D721Med (cell line): Measurements from ENCODE around the gene VEZT.

ENCODE experiments used
- DNase-seq: peaks from one replicate; pipeline ENCODE4 v3.0.0; 2011; ENCODE audit warnings: low spot score; ENCODE audit not compliant: insufficient read length
- FAIRE-seq: peaks from 2 replicates; lab custom pipeline; 2011; peaks lifted over from hg19 to GRCh38; lab: Jason Lieb, UNC
- TF ChIP-seq, protein P1 (sequence below): IDR thresholded peaks from 2 replicates; pipeline ENCODE4 v1.5.1; 2012; ENCODE audit warnings: mild to moderate bottlenecking, control low read depth; ENCODE audit not compliant: insufficient read depth; ENCODE audit errors: missing control alignments

VEZT gene, protein sequence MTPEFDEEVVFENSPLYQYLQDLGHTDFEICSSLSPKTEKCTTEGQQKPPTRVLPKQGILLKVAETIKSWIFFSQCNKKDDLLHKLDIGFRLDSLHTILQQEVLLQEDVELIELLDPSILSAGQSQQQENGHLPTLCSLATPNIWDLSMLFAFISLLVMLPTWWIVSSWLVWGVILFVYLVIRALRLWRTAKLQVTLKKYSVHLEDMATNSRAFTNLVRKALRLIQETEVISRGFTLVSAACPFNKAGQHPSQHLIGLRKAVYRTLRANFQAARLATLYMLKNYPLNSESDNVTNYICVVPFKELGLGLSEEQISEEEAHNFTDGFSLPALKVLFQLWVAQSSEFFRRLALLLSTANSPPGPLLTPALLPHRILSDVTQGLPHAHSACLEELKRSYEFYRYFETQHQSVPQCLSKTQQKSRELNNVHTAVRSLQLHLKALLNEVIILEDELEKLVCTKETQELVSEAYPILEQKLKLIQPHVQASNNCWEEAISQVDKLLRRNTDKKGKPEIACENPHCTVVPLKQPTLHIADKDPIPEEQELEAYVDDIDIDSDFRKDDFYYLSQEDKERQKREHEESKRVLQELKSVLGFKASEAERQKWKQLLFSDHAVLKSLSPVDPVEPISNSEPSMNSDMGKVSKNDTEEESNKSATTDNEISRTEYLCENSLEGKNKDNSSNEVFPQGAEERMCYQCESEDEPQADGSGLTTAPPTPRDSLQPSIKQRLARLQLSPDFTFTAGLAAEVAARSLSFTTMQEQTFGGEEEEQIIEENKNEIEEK

DNA sequence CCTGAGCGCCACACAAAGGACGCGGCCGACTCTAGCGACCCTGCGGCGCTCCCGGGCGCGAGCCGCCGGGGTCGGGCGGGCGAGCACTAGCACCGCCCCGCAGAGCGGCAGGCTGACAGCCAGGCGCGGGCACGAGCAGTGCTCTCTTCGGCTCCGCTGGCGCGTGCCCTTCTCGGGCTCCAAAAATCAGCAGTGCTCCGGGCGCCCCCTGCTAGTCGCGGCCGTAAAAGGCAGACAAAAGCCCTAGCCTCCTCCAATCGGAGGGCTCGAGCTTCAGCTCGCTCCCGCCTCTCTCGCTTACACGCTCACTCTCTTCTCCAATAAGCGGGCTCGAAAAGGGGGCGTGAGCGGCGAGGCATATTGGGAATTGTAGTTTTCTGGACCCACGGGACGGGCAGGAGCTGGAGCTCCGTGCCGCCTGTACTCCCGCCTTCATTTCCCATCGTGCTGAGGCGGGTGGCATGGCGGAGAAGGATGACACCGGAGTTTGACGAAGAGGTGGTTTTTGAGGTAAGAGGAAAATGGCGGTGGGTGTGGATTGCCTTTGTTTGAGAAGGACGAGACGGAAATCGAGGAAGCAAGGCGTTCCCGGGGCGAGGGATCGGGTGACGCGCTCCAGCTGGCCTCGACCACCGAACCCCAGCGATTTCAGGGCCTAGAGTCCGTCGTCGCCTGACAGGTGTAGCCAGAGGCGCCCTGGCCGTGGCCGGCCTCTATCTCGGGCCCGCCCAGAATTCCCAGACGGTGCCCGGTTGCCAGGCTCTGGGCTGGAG, at the start of gene VEZT, which contains the start of gene FGD6:
VEZT (plus strand) TSS at position 431 of the 773 bp plus-strand sequence; CDS start at position 475, 44 bp downstream.
FGD6 (minus strand) TSS at position 91 of the 773 bp plus-strand sequence. CDS start 227 bp downstream, outside the sequence.
- DNase-seq (peak; percentile 63), FAIRE-seq (peak; percentile 58)
- TF ChIP-seq, protein P1, sequence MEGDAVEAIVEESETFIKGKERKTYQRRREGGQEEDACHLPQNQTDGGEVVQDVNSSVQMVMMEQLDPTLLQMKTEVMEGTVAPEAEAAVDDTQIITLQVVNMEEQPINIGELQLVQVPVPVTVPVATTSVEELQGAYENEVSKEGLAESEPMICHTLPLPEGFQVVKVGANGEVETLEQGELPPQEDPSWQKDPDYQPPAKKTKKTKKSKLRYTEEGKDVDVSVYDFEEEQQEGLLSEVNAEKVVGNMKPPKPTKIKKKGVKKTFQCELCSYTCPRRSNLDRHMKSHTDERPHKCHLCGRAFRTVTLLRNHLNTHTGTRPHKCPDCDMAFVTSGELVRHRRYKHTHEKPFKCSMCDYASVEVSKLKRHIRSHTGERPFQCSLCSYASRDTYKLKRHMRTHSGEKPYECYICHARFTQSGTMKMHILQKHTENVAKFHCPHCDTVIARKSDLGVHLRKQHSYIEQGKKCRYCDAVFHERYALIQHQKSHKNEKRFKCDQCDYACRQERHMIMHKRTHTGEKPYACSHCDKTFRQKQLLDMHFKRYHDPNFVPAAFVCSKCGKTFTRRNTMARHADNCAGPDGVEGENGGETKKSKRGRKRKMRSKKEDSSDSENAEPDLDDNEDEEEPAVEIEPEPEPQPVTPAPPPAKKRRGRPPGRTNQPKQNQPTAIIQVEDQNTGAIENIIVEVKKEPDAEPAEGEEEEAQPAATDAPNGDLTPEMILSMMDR, result peak; percentile 43

DNA sequence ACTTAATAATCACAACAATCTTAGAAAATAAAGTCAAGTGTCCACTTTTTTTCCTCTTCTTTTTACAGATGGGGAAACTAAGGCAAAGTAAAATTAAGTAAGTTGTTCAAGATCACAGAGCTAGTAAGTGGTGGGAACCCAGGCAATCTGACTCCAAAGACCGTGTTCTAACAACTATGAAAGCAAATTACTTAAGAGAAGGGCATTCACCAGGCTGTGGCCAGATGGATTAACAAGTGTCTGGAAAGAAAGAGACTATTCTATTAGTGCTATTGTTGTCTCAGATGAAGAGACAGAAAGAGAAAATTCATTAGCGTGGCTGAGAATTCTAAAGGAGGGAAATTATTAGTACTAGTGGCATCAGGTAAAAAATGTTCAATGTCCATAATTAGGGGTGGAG, 48.9 kb upstream of the VEZT start:
- TF ChIP-seq, protein P1, result no peak
- FAIRE-seq (no peak), DNase-seq (no peak)

DNA sequence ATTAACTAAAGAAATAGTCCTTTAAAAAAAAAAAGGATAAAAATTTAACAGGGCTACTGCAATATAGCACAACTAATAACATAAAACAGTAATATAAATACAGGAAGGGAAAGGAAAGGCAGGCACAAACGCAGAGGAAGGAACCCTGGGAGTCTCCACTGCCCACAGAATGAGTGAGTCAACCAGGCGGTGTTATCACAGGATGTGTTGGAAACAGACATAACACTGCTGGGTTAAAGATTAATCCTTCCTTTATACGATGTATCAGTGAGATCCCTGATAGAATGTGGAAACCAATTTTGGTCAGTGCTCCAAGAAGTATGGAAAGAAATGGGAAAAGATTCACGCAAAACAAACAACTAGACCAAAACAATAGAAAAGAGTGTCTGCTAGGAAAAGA, 48.2 kb upstream of the VEZT start:
- TF ChIP-seq, protein P1, result no peak
- FAIRE-seq (no peak), DNase-seq (no peak)

DNA sequence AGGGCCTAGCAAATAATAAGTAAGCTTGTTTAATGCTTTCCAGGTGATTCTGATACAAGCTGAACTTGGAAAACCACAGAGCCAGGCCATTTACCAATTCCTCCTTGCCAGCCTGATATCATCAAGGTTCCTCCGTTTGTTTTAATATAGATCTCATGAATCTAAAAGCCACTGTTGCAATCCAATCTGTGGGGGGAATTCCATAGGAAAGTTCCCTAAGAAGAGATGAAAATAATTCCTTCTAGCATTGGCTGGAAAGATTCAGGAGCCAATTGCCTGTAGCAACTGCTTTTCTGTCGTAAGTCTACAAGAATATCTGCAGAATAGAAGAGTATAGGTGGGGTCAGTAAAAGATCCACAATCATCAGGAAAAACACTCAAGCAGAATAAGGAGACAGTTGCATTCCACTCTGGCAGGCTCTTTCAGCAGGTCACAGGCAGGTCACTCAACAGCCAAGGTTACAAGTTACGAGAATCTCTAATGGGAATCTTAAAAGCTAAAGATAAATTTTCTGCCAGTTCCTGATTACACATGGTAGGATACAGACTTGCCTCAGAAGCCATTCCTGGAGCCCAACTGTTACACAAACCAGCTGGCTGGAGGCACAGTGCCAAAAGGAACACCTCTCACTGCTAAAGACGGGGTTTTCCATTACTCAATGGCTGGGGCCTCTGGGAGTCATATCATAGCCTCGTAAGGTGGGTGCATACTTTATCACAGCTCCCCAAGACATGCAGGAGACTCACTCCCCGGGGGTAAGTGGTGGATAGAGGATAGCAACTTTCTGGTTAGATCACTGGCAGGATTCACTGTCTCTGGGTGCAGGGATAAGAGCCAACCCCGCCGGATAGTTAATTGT, 44.0 kb upstream of the VEZT start:
- DNase-seq, result no peak

DNA sequence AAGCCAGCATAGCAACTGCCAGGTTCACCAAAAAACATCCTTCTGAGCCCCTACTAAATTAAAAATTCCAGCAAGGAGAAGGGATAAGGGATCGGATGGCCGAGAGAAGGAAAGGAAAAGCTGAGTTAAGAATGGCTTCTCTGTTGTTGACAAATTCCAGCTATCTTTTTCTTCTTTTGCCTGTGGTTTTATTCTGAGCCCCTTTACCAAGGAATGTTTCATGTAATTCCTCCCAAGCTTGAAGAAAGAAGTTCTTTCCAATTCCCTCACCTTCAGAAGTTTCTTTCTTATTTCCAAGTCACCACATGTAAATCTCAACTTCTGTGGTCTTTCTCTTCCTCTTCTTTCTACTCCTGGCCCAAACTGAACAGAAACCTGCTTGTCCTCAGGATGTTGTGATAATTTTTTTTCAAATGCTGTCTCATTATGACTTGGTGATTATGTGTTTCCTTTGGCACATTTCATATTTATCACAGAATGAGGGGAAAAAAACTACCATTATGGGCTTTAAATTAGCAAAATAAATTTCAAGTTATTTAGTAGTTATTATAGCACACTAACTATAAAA, 40.3 kb upstream of the VEZT start:
- TF ChIP-seq, protein P1, result no peak
- FAIRE-seq, result no peak

More for the DNA sequence above, 44.0 kb upstream of the VEZT start:
- TF ChIP-seq, protein P1, result no peak
- no peak for FAIRE-seq

DNA sequence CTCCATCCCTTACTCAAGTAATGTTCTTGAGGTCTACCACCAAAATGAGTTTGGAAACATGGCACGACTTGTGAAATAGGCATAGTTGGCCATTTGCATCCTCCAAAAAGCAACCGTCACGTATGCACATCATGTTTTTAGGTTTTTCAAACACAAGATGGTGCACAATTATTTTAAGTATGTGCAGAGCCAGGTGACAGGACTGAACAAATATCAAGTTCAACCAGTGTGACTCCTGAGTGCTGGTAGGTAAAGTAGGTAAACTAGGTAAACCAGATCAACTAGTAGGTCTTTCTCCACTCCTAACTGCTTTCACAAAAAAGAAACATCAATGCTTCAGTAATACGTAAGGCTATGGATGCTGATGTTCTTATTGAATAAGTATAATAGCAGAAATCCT, 39.5 kb upstream of the VEZT start:
- FAIRE-seq (no peak), DNase-seq (no peak)
- TF ChIP-seq, protein P1, result no peak

More for the DNA sequence above, 40.3 kb upstream of the VEZT start:
- no peak for DNase-seq
